LNCAP (cell line): ENCODE results near the gene RASA3.

ENCODE experiments used
- TF ChIP-seq, protein P1 (sequence below): fragments of 450-650 bp; IDR thresholded peaks from 2 replicates; pipeline ENCODE4 v1.5.1; 2017; ENCODE audit warnings: mild to moderate bottlenecking

The RASA3 gene

DNA sequence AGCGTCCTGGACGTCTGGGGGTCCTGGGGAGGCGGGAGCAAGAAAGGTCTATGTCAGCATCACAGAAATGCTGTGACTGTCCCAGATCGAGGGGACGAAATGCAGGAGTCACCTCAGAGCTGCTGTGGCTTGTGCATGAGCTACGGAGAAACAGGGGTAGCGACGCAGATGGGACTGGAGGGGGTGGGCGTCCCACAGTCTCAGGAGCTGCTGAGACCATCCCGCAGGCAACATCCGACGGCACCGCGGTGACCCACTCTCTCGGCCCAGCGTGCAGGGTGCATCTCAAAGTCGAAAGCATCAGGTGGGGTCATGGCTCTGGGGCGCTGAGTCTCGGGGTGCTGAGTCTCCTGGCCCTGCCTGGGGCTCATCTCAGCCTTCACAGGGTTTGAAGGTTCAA lies 121.2 kb downstream of the RASA3 start:
- TF ChIP-seq, protein P1, sequence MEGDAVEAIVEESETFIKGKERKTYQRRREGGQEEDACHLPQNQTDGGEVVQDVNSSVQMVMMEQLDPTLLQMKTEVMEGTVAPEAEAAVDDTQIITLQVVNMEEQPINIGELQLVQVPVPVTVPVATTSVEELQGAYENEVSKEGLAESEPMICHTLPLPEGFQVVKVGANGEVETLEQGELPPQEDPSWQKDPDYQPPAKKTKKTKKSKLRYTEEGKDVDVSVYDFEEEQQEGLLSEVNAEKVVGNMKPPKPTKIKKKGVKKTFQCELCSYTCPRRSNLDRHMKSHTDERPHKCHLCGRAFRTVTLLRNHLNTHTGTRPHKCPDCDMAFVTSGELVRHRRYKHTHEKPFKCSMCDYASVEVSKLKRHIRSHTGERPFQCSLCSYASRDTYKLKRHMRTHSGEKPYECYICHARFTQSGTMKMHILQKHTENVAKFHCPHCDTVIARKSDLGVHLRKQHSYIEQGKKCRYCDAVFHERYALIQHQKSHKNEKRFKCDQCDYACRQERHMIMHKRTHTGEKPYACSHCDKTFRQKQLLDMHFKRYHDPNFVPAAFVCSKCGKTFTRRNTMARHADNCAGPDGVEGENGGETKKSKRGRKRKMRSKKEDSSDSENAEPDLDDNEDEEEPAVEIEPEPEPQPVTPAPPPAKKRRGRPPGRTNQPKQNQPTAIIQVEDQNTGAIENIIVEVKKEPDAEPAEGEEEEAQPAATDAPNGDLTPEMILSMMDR = no peak

DNA sequence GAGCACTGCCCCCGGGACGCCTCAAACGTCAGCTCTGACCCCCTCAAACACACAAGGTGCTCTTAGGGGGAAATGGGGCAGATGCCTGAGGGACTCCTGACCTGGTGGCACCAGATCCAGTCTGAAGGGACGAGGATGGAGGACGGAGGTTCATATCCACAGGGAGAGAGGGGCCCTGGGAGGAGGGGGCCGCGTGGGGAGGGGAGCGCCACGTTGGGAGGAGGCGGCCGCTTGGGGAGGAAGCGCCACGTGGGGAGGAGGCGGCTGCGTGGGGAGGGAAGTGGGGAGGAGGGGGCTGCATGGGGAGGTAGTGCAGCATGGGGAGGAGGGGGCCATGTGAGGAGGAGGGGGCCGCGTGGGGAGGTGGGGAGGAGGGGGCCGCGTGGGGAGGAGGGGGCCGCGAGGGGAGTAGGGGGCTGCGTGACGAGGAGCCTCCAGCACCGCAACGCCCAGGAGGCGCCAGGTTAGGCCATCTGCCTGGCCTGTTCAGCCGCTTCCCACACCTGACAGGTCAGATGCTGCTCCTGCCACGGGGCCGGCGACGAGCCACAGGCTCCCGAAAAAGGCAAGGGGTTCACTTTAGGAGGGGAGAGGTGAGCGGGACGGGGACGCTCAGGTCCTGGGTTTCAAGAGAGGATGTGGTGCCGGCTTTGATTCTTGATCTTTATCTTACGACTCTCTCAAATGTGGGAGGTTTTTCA lies 121.9 kb downstream of the RASA3 start:
- TF ChIP-seq, protein P1 = no peak

DNA sequence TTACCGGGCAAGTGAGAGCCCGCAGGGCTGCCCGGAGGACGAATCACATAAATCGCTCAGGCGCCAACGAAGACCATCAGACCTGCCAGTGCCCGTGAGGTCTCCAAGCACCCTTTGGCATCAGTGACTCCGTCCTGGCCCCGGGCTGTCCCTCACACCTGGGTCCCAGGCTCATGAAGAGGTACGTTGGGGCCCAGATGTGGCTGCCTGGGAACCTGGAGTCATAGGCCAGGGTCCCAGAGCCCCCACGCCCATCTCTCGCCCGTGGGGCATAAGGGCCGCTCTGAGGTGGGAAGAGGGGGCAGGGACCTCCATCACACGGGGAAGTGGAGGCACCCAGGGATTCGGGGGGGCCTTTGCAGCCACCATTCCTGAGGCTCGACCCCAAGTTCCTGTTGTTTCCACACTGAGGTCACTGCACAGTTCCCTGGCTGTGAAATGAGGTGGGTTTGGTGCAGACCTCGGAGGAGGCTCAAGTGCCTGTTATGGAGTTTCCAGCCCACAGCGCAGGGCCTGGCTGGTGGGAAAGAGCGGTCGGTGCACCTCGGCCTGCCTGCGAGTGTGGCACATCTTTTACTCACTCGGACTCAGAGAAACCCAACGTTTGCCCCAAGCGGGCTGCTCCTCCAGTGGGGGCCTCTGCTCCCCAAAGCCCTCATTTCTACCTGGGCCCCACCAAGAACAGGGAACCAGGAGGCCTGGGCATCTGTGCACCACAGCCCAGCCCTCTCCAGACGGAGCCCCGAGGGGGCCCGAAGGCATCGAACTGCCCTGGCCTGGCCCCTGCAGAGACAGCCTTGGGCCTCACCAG lies 122.6 kb downstream of the RASA3 start:
- TF ChIP-seq, protein P1 = no peak

DNA sequence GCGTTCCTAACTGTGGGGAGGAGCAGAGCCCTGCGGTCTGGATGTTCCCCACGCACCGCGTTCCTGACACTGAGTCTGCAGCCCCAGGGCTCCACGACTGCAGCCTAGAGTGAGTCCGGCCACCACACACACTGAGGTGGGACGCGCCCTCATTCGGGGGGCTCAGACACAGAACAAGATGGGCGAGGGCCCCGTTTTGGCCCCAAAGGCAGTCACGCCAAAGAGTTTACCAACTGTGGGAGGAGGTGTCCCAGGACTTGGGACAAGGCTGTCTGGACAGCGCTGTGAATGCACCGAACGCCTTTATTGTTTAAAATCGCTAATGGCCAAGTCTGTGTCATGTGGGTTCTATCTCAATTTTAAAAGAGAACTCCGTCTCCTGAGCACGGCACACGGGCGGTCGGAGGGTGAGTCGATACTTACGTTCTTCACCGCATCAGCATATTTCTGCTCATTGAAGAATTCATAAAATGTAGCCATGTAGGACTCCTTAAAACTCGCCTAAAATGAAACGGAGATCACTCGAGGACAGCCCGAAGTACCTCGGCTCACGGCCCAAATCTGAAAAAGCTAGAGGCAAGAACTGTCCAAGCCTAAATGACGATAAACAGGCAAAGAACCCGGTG lies 123.3 kb downstream of the RASA3 start:
- TF ChIP-seq, protein P1 = no peak

DNA sequence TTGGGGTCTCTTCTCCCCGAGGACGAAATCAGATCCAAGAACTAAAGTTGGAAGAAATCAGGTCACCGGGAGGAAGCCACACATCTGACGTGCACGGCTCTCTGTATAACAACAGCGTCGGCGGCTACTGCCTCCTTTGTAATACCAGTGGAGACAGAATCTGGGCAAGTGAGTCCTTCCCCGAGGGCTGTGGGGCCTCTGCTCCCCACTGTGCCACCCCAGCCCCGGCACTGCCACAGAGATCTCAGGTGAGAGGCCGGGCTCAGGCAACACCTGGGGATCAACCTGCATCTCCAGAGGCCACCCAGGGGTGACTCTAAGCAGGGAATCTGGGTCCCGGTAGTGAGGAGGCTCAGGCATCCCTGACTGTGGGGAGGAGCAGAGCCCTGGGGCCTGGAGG lies 124.9 kb downstream of the RASA3 start:
- TF ChIP-seq, protein P1 = no peak

DNA sequence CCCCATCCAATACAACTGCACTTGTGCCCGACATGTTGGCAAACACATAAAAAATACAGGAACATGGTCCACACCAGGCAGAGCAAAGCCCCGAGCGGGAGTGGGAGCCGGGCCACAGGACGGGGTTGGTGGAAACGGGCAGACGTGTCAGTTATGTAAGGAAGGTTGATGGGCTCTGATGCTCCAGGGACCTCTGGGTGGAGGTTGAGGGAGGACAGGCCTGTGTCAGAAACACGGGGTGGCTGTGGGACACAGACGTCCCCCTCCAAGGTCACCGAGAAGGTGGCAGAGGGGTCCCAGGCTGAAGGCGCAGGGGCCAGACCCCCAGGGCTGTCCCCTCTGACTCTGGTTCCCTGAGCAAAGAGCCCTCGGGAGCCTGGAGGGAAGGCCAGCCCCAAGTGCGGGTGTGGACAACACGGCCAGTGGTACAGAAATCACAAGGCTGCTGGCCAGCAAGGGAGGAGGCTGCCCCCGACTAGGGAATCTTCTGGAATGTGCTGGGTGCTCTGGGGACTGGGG lies 127.2 kb downstream of the RASA3 start:
- TF ChIP-seq, protein P1 = no peak

DNA sequence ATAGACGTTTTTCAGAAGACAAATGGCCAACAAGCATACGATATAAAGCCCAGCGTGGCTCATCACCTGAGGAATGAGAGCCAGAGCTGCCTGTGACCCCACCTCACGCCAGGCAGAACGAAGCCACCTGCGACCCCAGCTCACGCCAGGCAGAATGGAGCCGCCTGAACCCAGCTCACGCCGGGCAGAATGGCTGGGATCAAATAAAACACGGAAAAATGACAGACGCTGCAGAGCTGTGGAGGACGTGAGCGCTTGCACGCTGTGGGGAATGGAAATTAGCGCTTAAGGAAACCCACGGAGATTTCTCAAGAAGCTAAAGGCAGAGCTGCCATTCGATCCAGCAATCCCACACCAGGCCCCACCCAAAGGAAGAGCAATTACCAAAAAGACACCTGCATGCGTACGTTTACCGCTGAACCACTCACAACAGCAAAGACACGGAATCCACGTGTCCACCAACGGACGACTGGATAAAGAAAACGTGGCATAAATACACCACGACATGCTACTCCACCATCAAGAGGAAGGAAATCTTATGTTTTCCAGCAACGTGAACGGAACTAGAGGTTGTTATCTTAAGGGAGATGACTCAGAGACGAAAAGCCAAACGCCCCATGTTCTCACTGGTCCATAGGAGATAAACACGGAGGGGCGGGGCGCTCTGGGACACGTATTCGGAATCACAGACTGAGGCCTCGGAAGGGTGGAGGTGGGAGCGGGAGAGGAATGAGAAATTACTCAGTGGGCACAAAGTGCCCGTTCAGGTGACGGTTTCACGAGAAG lies 127.8 kb downstream of the RASA3 start:
- TF ChIP-seq, protein P1 = no peak
